ENCODE results near the gene RCN2. TPM values are rescaled to one million over a fixed set of nuclear protein-coding genes. Genes with fewer than 3 reads are reported as not detected.

Gene RCN2
- total RNA-seq, 2 donors from 2014 or later = 25.5 to 32.2 TPM

DNA sequence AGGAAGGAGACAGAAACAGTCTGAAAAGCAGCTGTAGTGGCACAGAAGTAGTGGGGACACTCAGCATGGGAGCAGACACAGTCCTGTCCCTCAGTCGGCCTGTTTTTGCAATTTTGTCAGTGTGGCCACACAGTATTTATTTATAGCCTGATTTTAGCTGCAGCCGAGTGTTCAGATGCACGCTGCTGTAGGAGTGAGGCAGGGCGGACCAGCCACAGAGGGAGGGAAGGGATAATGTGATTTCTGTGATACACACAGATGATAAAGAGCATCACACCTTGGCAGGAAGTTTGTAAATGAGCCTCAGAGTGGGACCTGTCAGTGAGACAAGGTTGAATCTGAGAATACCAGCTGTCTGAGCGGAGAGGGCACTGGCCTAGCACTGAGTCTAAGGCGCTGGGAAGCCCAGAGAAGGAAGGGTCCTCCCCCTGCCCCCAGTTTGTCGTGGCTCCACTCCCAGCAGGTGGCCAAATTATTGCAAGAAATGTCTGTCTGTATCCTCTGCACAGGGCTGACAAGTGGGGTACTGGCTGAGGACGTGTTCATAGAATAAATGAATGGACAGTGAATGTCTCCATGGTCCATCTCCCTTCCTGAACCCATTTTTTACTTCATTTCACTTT is 67.2 kb downstream of the RCN2 start:
- no peaks in the 10 kb centered on the region for H3K27me3 Mint-ChIP-seq
- H3K4me1 Mint-ChIP-seq (ENCODE audit: low read depth in 2 of 2) = peaks cover 66 to 83% of the 10 kb centered on the region in 2 donors
- peak overlapping the region; percentile 94 for H3K4me3 Mint-ChIP-seq
- ATAC-seq (peak in 1 of 2 donors; percentile 2), DNase-seq (ENCODE audit: low spot score) (no peak)
- peak overlapping the region; percentile 92 to 98 for H3K27ac Mint-ChIP-seq
- no peaks in the 10 kb centered on the region for H3K36me3 Mint-ChIP-seq
- no peaks in the 10 kb centered on the region for H3K9me3 Mint-ChIP-seq

DNA sequence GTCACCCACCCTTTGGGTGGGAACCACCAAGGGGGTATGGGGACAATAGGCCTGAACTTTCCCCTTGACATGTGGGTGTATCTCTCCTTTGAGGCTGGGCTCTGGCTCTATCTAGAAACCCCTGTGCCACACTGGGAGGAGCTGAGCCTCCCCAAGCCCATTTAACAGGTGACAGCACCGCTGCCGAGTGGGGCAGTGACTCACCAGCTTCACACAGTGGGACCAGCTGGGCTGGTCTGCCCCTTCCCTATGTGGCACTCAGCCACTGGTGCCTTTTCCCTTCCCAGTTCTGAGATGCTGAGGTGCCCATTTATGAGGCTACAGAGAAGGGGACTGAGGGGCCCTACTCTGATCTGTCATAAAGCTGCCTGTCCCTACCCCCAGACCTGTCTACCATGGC is 68.4 kb downstream of the RCN2 start:
- DNase-seq (ENCODE audit: low spot score) = no peak
- Mint-ChIP-seq H3K27ac (peak overlapping the region in 1 of 2 donors; percentile 98), H3K4me3 (peak overlapping the region; percentile 38), H3K4me1 (ENCODE audit: low read depth in 2 of 2) (peaks cover 71 to 84% of the 10 kb centered on the region in 2 donors), H3K9me3 (no peaks in the 10 kb centered on the region), H3K27me3 (no peaks in the 10 kb centered on the region), H3K36me3 (peaks cover 7% of the 10 kb centered on the region)
- no peak for ATAC-seq

DNA sequence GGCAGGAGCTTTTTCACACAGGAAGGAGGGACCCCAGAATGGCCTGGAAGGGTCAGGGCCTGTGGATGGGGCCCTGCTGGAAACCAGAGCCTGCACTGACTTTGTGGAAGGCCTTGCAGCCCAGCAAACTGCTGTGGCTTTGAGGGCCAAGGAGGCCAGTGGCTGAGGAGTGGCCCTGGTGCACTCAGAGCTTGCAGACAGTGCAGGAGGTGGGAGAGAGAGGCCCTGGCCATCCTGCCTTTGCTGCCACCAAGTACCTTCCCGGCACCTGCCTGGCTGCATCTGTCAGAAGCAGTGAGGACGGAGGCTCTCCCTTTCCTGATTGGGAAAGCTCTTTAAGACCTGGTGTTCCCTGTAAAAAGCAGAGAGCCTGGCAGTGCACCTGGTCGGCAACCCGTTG is 69.8 kb downstream of the RCN2 start:
- peak overlapping the region; percentile 89 to 98 for H3K27ac Mint-ChIP-seq
- H3K27me3 Mint-ChIP-seq = no peaks in the 10 kb centered on the region
- ATAC-seq (no peak), DNase-seq (ENCODE audit: low spot score) (no peak)
- H3K4me1 Mint-ChIP-seq (ENCODE audit: low read depth in 2 of 2) = peaks cover 72 to 87% of the 10 kb centered on the region in 2 donors
- peaks cover 7% of the 10 kb centered on the region for H3K36me3 Mint-ChIP-seq
- H3K9me3 Mint-ChIP-seq = no peaks in the 10 kb centered on the region
- H3K4me3 Mint-ChIP-seq = peak overlapping the region; percentile 64

DNA sequence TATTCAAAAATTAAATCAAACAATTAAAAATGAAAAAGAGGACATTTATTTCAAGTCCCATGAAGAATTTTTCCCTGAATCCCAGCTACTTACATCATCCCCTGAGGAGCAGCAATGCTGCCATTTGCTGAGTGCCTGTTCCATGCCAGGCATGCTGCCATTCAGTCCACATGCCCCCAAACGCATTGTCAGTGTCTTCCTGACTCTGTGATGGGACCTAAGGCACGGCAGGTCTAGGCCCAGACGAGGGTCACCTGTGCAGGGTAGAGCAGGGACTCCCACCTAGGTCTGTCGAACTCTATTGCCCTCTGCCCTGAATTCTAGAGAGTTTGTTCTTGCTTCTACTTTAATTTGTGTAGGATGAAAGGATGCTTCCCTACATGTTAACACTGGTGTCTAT is 70.4 kb downstream of the RCN2 start:
- ATAC-seq (no peak), DNase-seq (ENCODE audit: low spot score) (no peak)
- H3K4me3 Mint-ChIP-seq = peak overlapping the region; percentile 78
- peaks cover 7% of the 10 kb centered on the region for H3K36me3 Mint-ChIP-seq
- peaks cover 77 to 88% of the 10 kb centered on the region in 2 donors for H3K4me1 Mint-ChIP-seq (ENCODE audit: low read depth in 2 of 2)
- H3K27ac Mint-ChIP-seq = peak overlapping the region; percentile 89 to 98
- no peaks in the 10 kb centered on the region for H3K27me3 Mint-ChIP-seq
- H3K9me3 Mint-ChIP-seq = no peaks in the 10 kb centered on the region

DNA sequence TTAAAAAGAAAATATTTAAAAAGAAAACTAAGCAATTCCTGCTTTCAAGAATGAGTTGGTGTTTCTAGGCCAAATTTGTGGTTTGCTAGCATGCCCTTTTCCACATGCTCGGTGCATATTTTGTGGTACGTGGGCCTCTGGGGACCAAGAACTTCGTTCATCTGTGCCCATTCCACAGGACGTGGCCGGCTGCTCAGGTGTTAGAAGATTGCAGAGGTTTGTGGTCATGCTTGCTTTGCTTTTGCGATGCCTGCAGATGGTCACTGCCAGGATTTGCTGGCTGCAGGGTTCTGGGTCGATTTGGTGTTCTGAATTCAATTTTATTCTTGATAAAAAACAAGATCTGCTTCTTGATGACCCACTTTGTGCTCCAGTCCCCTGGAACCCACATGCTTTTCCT is 70.9 kb downstream of the RCN2 start:
- Mint-ChIP-seq H3K9me3 (no peaks in the 10 kb centered on the region), H3K4me1 (ENCODE audit: low read depth in 2 of 2) (peaks cover 76 to 84% of the 10 kb centered on the region in 2 donors), H3K27ac (peak overlapping the region; percentile 89 to 98), H3K4me3 (peak overlapping the region; percentile 78), H3K27me3 (no peaks in the 10 kb centered on the region), H3K36me3 (peaks cover 7% of the 10 kb centered on the region)
- ATAC-seq = no peak
- no peak for DNase-seq (ENCODE audit: low spot score)

DNA sequence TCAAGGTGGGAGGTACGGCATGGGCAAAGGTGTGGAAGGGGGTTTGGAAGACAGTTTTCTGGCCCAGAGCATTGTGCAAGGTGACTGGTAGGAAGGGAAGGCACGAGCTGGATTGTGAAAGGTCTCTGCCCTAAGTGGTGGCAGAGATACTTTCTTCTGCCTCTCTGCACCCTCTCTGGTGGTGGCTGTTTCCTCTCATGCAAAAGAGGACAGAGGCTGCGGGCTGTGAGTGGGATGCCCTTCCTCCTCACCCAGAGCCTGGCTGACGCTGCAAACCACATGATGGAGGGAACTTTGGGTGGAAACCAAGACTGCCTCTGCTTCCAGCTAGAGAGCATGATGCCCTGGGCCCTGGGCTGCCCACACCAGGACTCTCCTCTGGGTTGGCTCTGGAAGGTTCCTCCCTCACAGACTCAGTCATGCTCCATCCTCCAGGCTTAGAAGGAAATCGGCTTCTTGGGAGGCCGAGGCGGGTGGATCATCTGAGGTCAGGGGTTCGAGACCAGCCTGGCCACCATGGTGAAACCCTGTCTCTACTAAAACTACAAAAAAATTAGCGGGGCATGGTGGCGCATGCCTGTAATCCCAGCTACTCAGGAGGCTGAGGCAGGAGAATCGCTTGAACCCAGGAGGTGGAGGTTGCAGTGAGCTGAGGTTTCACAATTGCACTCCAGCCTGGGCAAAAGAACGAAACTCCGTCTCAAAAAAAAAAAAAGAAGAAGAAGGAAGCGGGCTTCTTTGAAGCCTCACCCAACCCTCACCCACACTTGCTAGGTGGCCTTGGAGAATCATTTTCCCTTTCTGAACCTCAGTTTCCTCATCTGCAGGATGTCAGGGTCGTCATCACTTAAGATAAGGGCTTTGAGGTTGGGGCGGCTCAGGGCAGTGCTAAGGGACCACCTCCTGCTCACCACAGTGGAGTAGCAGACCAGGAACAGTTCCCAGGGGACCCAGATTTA is 71.7 kb downstream of the RCN2 start:
- ATAC-seq = peak; percentile 90 to 93
- Mint-ChIP-seq H3K4me1 (ENCODE audit: low read depth in 2 of 2) (peaks cover 68 to 76% of the 10 kb centered on the region in 2 donors), H3K36me3 (peaks cover 7% of the 10 kb centered on the region), H3K27me3 (no peaks in the 10 kb centered on the region), H3K27ac (peak overlapping the region; percentile 89 to 98), H3K9me3 (no peaks in the 10 kb centered on the region), H3K4me3 (peak overlapping the region; percentile 78)
- DNase-seq (ENCODE audit: low spot score) = peak; percentile 89

Other genes starting within 250 kb of the RCN2 start
- 10 to 100 TPM; 52.9 to 72.8 TPM for gene SCAPER, start 26.4 kb upstream of the RCN2 start, total RNA-seq
- gene PSTPIP1, start 63.4 kb downstream of the RCN2 start, total RNA-seq = 100 to 1,000 TPM; 161 to 167 TPM
- gene TSPAN3, start 139.4 kb downstream of the RCN2 start, total RNA-seq = 10 to 100 TPM; 49.3 to 54.9 TPM

All from natural killer cell treated with Interleukin-12 subunit alpha and Interleukin-12 subunit beta and Interleukin-15 and Interleukin-18, amount 100 ng/mL, for 72 hours (primary cell).